Stimulated activated CD8-positive, alpha-beta memory T cell treated with anti-CD3 and anti-CD28 coated beads, Interleukin-15, amount 100 ng/mL, for 48 hours (primary cell): Measurements from ENCODE around the gene KCNMA1.
"Not testable (repeated sequence)": the region's sequence is repeated elsewhere in the genome, so short reads cannot be mapped to it uniquely, and the experiment has no call there.

Experiments
- DNase-seq, 2 donors: peaks; one replicate each; pipeline ENCODE4 v3.0.0-alpha.2; 2020; ENCODE audit warnings: low read depth in 2 of 2

KCNMA1 gene

DNA sequence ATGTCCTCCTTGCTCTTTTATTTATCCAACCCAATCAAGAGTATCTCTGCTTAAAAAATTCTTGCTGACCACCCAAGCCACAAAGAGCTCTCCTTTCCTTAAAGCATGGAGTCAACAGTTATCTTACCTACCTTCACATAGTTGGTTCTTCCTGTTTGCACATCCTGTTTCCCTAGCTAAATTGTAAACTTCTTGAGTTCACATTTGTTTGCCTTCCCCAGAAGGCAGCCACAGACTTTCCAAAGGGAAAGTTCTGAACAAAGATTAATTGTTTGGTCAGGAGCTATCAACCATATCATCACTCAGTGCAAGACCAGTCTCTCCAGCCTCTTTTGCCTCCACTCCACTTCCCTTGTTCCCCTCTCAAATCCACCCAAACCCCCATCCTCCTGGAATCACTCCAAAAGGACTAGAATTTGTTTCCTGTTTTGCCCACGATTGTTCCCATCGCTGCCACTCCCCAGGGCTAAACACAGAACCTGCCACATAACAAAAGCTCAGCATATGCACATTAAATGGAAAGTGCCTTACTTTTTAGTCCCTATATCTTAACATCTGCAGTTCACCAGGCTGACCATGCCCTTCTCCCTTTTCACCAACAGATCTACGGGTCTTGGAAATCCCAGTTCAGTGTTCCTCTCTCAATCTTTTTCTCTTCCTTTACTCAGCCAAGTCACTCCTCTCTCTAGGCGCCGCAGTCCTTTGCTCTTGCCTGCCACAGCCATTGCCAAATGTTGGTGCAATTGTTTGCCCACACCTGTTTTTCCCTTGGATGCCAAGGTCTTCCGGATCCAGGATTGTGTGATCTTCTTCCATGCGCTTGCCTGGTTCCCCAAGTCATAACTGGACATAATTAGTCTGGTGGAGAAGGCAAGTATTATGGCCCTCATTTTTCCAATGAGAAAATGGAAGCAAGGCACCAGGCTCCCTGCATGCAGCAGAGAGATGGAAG is 265.5 kb downstream of the KCNMA1 start:
- no peak for DNase-seq

DNA sequence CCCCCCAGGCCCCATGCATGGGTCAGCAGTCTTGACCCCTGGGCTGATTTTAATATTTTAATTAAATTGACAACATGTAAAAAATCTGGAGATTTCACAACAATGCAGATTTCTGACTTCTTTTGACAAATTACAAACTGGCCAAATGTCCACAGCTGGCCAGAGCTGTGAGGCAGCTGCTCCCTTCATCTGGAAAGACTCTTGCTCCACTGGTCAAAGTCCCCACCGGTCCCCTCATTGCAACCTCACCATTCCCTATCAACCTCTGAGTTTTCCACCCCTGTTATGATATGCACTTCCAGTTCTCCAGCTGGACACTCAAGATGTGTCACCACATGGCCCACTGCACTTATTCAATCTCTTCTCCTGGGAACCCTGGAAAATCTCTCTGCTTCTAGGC is 266.2 kb downstream of the KCNMA1 start:
- DNase-seq, result no peak

DNA sequence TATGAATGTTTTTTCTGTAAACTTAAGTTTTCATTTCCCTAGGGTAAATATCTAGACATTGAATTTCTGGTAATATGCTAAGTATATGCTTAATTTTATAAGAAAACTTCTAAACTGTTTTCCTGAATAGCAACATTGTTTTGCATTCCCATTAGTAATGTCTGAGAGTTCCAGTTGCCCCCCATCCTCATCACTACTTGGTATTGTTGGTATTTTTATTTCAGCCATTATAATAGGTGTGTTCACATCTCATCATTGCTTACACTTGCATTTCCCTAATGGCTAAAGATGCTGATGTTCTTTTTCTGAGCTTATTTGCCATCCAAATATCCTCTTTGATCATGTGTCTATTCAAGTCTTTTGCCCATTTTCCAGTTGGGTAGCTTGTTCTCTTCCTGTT is 269.6 kb downstream of the KCNMA1 start:
- no peak for DNase-seq

DNA sequence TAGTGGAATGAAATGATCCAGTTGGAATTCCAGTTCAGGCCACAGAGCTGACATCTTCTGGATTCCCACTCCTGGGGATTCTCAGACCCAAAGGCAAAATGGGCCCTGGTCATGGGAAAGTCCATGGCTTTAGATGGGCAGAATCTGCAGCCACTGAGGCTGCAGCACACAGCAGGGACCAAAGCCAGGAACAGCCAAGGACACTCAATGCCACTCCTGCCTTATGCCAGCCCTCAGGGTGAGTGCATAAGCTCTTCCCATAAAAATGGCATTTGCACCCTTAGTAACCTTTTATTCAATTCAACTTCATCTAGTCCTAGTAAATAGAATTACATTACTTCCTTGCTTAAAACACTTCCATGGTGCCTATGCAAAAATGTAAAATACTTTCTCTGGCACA is 274.4 kb downstream of the KCNMA1 start:
- no peak for DNase-seq

DNA sequence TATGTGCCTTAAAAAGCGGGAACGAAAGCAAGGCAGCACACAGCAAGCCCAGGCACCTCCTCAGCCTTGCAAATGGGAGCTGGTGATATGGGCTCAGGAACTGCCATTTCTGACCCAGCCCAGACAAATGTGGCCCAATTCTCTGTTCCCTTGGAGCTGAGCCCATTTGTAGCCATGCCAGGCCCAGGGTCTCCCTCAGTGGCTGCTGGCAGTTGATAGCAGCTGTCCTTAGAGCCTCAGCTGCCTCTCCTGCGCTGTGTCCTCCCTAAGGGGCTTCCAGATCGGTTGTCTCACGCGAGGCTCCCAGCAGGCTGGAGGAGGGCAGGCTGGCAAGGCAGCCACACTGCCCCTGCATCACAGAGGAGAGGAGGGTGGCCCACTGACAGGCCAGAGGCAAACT is 275.8 kb downstream of the KCNMA1 start:
- no peak for DNase-seq

DNA sequence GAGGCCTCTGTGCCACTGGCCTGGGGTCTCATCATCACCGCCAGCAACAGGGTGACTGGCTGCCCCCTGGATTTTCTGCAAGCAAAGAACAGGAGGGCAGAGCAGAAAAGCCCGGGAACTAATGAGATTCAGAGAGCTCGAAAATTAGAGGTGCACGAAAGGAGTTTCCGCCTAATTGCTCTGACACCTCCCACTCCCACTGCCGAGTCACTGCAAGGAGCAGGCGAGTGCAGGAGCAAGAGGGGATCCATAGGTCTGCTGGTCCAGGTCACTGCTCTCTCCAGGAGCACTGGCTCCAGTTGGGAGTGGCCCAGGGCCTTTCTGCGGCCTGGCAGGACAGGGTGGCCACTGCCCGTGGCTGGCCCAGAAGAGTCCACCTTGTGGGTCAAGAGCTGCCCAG is 276.2 kb downstream of the KCNMA1 start:
- no peak for DNase-seq

GRCh38 chr10:77360835-77361234 is 276.8 kb downstream of the KCNMA1 start:
- DNase-seq, result no peak

DNA sequence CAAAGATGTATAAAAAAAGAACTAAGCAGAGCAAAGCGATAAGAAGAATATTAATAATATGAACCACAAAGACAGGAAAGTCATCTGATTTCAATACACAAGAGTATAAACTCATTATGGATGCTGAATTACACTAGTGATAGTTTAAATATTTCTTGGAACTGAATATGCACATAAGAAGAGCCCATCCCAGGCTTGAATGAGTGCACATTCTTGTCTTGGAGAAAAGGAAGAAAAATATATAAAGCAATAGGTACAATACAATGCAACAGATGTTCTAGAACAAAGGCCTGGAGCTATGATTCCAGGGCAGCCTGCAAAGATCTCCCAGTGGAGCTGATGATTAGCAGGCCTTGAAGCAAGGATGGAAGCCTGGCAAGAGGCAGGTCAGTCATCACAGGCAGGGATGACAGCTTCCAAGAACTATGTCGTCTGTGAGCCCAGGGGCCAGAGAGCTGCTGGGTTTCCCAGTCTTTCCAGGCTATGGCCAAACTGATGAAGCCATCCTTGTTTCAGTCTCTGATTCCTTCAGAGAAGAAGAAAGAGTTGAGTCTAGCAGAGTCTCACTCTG is 277.6 kb downstream of the KCNMA1 start:
- no peak for DNase-seq

- no peak for DNase-seq
Measured at GRCh38 chr10:77359287-77359691, 278.3 kb downstream of the KCNMA1 start.

GRCh38 chr10:77358656-77359055 is 279.0 kb downstream of the KCNMA1 start:
- DNase-seq, result no peak

DNA sequence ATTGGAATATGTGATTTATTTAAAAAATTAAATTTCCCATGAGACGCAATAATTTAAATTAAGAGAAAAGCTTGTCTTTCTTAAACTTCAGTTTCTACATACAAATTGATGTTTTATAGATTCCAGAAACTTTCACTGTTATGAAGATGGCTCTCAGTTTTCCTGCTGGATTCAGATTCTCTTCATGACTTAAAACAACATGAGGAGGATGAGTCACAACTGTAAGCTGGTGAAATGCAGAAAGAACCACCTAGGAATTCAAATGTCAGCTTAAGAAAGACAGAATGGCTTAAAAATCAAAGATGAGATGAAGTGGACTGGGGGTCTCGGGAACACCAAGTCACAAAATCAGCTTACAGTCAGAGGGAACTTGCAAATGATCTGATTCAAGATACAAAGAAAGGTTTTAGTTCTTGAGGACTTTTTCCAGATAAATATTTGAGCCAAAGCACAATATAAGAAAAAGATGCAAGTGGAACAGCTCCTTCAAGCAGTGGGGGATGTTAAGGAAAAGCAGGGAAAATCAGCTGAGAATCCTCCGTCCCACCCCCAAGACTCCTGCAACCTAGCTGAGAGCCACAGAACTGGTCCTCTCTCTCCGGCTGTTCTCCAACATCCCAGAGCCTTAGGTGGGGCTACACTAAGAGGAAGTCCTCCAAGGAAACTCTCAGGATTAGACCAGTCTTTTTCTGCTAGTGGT is 279.8 kb downstream of the KCNMA1 start:
- DNase-seq, result no peak

DNA sequence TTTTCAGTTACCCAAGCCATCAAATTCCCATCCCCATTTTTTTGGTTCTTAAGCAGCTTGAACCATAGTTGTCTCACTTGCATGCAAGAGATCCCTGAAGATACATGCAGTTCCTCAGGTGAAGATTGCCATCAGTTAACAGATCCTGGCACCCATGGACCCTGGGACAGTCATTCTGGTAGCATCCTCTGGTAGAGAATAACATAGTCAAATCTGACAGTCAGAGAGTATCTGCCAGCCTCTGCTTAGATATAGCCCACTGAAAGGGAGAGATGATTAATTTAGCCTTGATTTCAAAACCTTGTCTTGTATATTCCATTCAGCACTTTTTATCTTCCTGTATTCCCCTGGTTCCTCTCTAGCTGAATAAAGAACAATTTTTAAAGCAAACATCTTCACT is 280.4 kb downstream of the KCNMA1 start:
- no peak for DNase-seq

DNA sequence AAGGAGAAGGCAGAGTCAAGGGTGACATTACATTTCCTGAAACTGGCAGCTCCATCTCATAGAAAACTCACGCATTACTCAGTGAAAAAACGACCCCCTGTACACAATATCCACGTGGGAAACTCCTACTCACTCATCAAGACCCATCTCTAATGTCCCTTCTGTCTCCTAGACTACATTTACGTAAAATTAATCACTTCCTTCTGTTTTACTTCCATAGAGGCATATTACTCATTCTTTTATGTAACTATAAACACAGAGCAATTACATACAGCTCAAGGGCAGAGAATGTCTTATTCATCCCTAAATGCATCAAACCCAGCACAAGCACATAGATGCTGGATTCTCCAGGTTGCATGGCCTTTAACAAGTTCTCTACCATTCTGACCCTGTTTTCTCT is 281.8 kb downstream of the KCNMA1 start:
- DNase-seq, result no peak

- DNase-seq, result no peak
Measured at GRCh38 chr10:77351386-77351785, 286.2 kb downstream of the KCNMA1 start.

DNA sequence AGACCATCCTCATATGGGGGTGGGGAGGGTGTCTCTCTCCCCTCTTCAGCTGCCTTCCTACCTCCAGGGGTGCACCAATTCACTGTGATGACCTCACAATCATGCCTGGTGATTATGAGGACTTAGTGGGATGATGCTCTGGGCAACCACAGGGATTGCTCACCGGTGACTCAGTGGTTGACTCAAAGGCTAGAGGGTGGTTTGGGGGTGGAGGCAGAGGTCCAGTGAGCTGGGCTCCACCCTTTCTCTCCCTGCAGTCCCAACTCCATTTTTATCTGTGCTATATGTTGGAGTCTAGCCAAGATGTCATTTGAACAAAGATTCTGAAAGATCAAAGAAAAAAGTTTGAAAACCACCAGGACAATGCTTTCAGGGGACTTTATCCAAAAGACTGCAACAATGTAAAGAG is 286.9 kb downstream of the KCNMA1 start:
- DNase-seq, result peak; percentile 54 to 58

GRCh38 chr10:77350134-77350533 is 287.5 kb downstream of the KCNMA1 start:
- no peak for DNase-seq

DNA sequence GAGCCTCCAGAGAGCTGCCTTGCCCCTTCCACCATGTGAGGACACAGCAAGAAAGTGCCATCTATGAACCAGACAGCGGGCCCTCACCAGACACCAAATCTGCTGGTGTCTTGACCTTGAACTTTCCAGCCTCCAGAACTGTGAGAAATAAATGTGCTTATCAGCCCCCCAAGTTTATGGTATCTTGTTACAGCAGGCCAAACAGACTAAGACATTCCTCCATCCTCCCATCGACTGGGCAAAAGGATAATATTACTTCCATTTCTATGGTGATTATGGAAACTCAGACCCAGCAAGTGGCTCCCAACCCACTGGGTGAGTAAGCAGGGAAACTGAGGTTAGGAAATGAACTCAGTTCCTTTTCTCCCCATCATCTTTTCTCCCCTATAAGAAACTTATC is 288.4 kb downstream of the KCNMA1 start:
- DNase-seq, result no peak

DNA sequence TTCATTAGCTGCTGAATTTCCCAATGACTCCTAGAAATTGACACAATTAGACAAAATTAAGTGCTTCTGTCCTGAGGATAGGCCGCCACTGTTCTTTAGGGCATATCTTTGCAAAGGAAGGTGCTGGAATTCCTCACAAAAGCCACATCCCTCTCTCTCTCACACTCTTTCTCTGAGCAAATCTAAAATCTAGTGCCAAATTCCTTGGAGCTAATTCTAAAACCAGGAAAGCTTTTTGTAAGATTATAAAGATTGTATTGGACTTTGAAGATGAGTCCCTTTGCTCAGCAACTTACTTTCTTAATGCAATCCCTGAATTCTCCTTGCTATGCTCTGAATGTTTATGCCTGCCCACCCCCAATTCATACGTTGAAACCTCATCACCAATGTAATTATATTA is 288.9 kb downstream of the KCNMA1 start:
- DNase-seq, result no peak

DNA sequence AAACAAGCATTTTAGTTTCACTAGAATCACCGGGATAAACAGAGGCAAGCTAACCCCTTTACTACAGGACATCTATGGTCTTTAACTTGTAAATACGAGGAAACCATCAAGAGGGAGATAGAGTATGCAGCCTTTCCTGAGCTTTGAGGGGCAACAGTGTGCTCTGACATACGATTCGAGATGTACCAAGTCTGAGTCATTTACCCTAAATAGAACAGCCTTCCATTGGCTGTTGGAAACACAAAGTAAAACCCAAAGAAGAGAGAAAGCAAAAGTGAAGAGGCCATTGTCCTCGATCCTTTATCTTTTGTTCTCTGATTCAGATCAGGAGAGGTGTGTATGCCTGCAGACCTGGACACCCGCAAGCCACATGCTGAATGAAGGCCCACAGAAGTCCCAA is 289.5 kb downstream of the KCNMA1 start:
- DNase-seq, result no peak

DNA sequence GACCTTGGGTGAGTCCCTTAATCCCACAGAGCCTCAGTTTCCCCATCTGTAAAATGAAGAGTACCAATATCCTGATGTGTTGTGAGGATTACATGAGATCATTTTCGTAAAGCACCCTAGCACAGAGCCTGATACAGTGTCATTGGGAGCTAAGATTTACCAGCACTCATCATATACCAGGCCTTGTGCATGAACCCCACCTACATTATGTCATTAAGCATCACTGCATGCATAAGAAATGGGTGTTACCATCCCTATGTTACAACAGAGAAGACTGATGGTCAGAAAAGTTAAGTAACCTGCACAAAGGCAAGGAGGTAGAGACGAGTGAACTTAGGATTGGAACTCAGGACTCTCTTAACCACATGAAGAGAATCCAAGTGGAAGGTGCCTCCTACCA is 290.6 kb downstream of the KCNMA1 start:
- no peak for DNase-seq

- no peak for DNase-seq
Measured at GRCh38 chr10:77341055-77341454, 296.6 kb downstream of the KCNMA1 start.

GRCh38 chr10:77339872-77340271 is 297.7 kb downstream of the KCNMA1 start:
- DNase-seq, result not testable (repeated sequence)

GRCh38 chr10:77339166-77339565 is 298.4 kb downstream of the KCNMA1 start:
- no peak for DNase-seq
